H1 (cell line): ENCODE measurements around the gene ABLIM1. TPM values are rescaled to one million over a fixed set of nuclear protein-coding genes. Genes with fewer than 3 reads are reported as not detected.

Experiments used
- FOSL1 ChIP-seq: IDR thresholded peaks from 2 replicates; pipeline ENCODE4 v1.6.1; 2011; ENCODE audit warnings: mild to moderate bottlenecking, low read depth, low read length, moderate library complexity; ENCODE audit not compliant: insufficient read depth
- MAFK ChIP-seq: IDR thresholded peaks from 2 replicates; pipeline ENCODE4 v1.6.1; 2012; ENCODE audit warnings: low read depth, mild to moderate bottlenecking, improper control_type of control experiment, low read length
- TBP ChIP-seq: IDR thresholded peaks from 2 replicates; pipeline ENCODE4 v1.6.1; 2011; ENCODE audit warnings: low read depth, low read length, improper control_type of control experiment
- polyA plus RNA-seq, 7 experiments: library from polyadenylated mRNA; depleted of rRNA in 3 of 7; stranded (reverse) in 5 of 7; unstranded in 2 of 7; fragments of >200 nt in 5 of 7; fragments of 200-250 nt in 2 of 7; gene quantifications; 1 replicate in 5 of 7; 2 replicates in 1 of 7; 4 replicates in 1 of 7; pipeline versions ENCODE4 v1.2.1 to v1.2.3, GENCODE V29; 2011 to 2013; ENCODE audit warnings: missing spikeins in 2 of 7, mixed read lengths in 2 of 7
- total RNA-seq: library from RNA; stranded (reverse); fragmentation: NEBNext Ultra II Directional; extraction: Animal tissue kit (Norgen Biotek cat#: 25700); gene quantifications from 2 replicates; pipeline ENCODE4 v1.2.1, GENCODE V29; 2021

Gene ABLIM1
- total and polyA plus RNA-seq, 2 of the 8 experiments (the other 6 are each of a cell fraction or from before 2014, with no cell fraction given), result 51.2 to 51.7 TPM

- TF ChIP-seq FOSL1 (no peak), MAFK (no peak), TBP (no peak)
- TF ChIP-seq, all 59 proteins: peak for 0
Measured at GRCh38 chr10:114603948-114604347, 54.1 kb downstream of the ABLIM1 start (continued).
